Smooth muscle cell (in vitro differentiated cells): ENCODE measurements around the gene TUBAL3. TPM values are rescaled to one million over a fixed set of nuclear protein-coding genes. Genes with fewer than 3 reads are reported as not detected.
"Not testable (repeated sequence)": the region's sequence is repeated elsewhere in the genome, so short reads cannot be mapped to it uniquely, and the experiment has no call there.

Source experiments
- DNase-seq: peaks from one replicate; lab custom pipeline; 2025; ENCODE audit not compliant: unreplicated experiment; lab: John Stamatoyannopoulos, UW
- H2AFZ ChIP-seq: fragments of 200-600 bp; sonication (generic); 2 replicates; pipeline ENCODE4 v1.6.0; 2016; ENCODE audit warnings: antibody characterized with exemption, low read depth, mild to moderate bottlenecking
- H3F3A ChIP-seq: fragments of 200-600 bp; sonication (generic); 2 replicates; pipeline ENCODE4 v1.6.0; 2017; ENCODE audit warnings: antibody characterized with exemption, low read depth
- H3K27ac ChIP-seq: fragments of 200-600 bp; sonication (generic); 2 replicates; pipeline ENCODE4 v1.5.1; 2016; ENCODE audit warnings: low read depth, mild to moderate bottlenecking
- H3K27me3 ChIP-seq: fragments of 200-600 bp; sonication (generic); 2 replicates; pipeline ENCODE4 v1.6.1; 2016; ENCODE audit warnings: low read depth, mild to moderate bottlenecking
- H3K36me3 ChIP-seq: fragments of 200-600 bp; sonication (generic); 2 replicates; pipeline ENCODE4 v1.5.1; 2016; ENCODE audit warnings: low read depth
- H3K4me1 ChIP-seq: fragments of 200-600 bp; sonication (generic); 2 replicates; pipeline ENCODE4 v1.5.1; 2016; ENCODE audit warnings: low read depth
- H3K4me2 ChIP-seq: fragments of 200-600 bp; sonication (generic); 2 replicates; pipeline ENCODE4 v1.6.0; 2016; ENCODE audit warnings: mild to moderate bottlenecking
- H3K4me3 ChIP-seq: fragments of 200-600 bp; sonication (generic); 2 replicates; pipeline ENCODE4 v1.5.1; 2016; ENCODE audit warnings: mild to moderate bottlenecking
- H3K79me2 ChIP-seq: fragments of 200-600 bp; sonication (generic); 2 replicates; pipeline ENCODE4 v1.6.0; 2016; ENCODE audit warnings: low read depth, mild to moderate bottlenecking
- H3K9ac ChIP-seq: fragments of 200-600 bp; sonication (generic); 2 replicates; pipeline ENCODE4 v1.6.0; 2016; ENCODE audit warnings: low read depth
- H3K9me3 ChIP-seq: fragments of 200-600 bp; sonication (generic); replicated peaks from 2 replicates; pipeline ENCODE4 v1.5.1; 2016; ENCODE audit warnings: low read depth
- H4K20me1 ChIP-seq: fragments of 200-600 bp; sonication (generic); 2 replicates; pipeline ENCODE4 v1.6.0; 2016; ENCODE audit warnings: low read depth
- WGBS: methylation state at CpG from one replicate; pipeline ENCODE4 v1.1.7; 2016; ENCODE audit warnings: low lambda C conversion rate; 5-methylcytosine and 5-hydroxymethylcytosine counted together
- polyA plus RNA-seq: library from polyadenylated mRNA; unstranded; fragments of >200 nt; fragmentation: Nextera tagmentation; extraction: Ambion mirVana; gene quantifications from 2 replicates; pipeline ENCODE4 v1.2.1, GENCODE V29; 2016
- total RNA-seq: library from RNA; depleted of rRNA; stranded (reverse); fragments of >200 nt; gene quantifications from 2 replicates; pipeline ENCODE4 v1.2.3, GENCODE V29; 2014
- TF ChIP-seq, protein P1 (sequence below): fragments of 200-600 bp; sonication (generic); IDR thresholded peaks from 2 replicates; pipeline ENCODE4 v1.5.1; 2017; ENCODE audit warnings: borderline replicate concordance, mild to moderate bottlenecking, antibody characterized with exemption; ENCODE audit not compliant: insufficient read depth, poor library complexity, severe bottlenecking

The TUBAL3 gene
- total and polyA plus RNA-seq, 2 experiments from 2014 or later = not detected

- Histone ChIP-seq H3K4me1 (no peaks in the 10 kb centered on the region), H3F3A (no peaks in the 10 kb centered on the region), H3K4me2 (no peak overlapping the region), H3K79me2 (no peaks in the 10 kb centered on the region), H3K9ac (no peak overlapping the region), H2AFZ (no peak overlapping the region), H3K27me3 (no peaks in the 10 kb centered on the region), H3K9me3 (peaks cover 6% of the 10 kb centered on the region), H3K4me3 (no peak overlapping the region), H3K27ac (no peak overlapping the region), H3K36me3 (no peaks in the 10 kb centered on the region), H4K20me1 (no peaks in the 10 kb centered on the region)
- WGBS = 96% methylated on average over 1 of the region's 1 CpG
- TF ChIP-seq, protein P1, sequence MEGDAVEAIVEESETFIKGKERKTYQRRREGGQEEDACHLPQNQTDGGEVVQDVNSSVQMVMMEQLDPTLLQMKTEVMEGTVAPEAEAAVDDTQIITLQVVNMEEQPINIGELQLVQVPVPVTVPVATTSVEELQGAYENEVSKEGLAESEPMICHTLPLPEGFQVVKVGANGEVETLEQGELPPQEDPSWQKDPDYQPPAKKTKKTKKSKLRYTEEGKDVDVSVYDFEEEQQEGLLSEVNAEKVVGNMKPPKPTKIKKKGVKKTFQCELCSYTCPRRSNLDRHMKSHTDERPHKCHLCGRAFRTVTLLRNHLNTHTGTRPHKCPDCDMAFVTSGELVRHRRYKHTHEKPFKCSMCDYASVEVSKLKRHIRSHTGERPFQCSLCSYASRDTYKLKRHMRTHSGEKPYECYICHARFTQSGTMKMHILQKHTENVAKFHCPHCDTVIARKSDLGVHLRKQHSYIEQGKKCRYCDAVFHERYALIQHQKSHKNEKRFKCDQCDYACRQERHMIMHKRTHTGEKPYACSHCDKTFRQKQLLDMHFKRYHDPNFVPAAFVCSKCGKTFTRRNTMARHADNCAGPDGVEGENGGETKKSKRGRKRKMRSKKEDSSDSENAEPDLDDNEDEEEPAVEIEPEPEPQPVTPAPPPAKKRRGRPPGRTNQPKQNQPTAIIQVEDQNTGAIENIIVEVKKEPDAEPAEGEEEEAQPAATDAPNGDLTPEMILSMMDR = no peak
- no peak for DNase-seq
Observed at GRCh38 chr10:5390607-5391205, 13.9 kb downstream of the TUBAL3 start.

DNA sequence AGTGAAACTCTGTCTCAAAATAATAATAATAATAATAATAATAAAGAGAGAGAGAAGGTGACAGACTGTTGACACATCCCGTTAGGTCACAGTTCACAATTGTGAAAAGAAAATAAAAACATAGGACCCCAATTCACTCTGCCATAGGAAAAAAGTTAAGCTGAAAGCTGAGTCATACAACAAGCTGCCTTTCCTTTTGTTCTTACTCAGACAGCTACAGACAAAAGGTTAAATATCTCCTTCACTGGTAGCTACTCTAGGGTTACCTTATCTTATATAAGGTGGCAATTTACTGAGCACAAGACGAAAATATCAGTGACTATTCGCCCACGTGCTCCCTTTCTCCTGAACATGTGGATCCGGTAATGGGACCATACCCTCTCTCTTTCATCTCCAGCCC is 17.5 kb downstream of the TUBAL3 start:
- no peak for DNase-seq
- Histone ChIP-seq H3K9me3 (peaks cover 6% of the 10 kb centered on the region), H4K20me1 (no peaks in the 10 kb centered on the region), H3K36me3 (no peaks in the 10 kb centered on the region), H3K27ac (no peak overlapping the region), H3K27me3 (no peaks in the 10 kb centered on the region), H3K9ac (no peak overlapping the region), H2AFZ (no peak overlapping the region), H3K4me2 (no peak overlapping the region), H3K4me1 (no peaks in the 10 kb centered on the region), H3F3A (no peaks in the 10 kb centered on the region), H3K79me2 (no peaks in the 10 kb centered on the region), H3K4me3 (no peak overlapping the region)
- 94% methylated on average over 5 of the region's 5 CpGs for WGBS
- TF ChIP-seq, protein P1 = no peak

- no peaks in the 10 kb centered on the region for H3F3A ChIP-seq
- no peaks in the 10 kb centered on the region for H4K20me1 ChIP-seq
- H3K9ac ChIP-seq = no peak overlapping the region
- no peak overlapping the region for H3K4me3 ChIP-seq
- H3K36me3 ChIP-seq = no peaks in the 10 kb centered on the region
- no peaks in the 10 kb centered on the region for H3K79me2 ChIP-seq
- 81% methylated on average over 2 of the region's 2 CpGs for WGBS
- TF ChIP-seq, protein P1 = no peak
- no peak overlapping the region for H2AFZ ChIP-seq
- H3K4me2 ChIP-seq = no peak overlapping the region
- DNase-seq = no peak
- no peaks in the 10 kb centered on the region for H3K9me3 ChIP-seq
- H3K27ac ChIP-seq = no peak overlapping the region
- H3K4me1 ChIP-seq = no peaks in the 10 kb centered on the region
- H3K27me3 ChIP-seq = no peaks in the 10 kb centered on the region
Observed at GRCh38 chr10:5385224-5385623, 19.4 kb downstream of the TUBAL3 start.

- no peak overlapping the region for H3K4me3 ChIP-seq
- no peak overlapping the region for H3K27ac ChIP-seq
- no peaks in the 10 kb centered on the region for H3K79me2 ChIP-seq
- H3K27me3 ChIP-seq = no peaks in the 10 kb centered on the region
- H3K9ac ChIP-seq = no peak overlapping the region
- H3F3A ChIP-seq = no peaks in the 10 kb centered on the region
- no CpG with 5 or more reads among the region's 2 CpGs for WGBS
- no peaks in the 10 kb centered on the region for H3K4me1 ChIP-seq
- no peak for DNase-seq
- no peaks in the 10 kb centered on the region for H4K20me1 ChIP-seq
- no peaks in the 10 kb centered on the region for H3K36me3 ChIP-seq
- TF ChIP-seq, protein P1 = no peak
- no peaks in the 10 kb centered on the region for H3K9me3 ChIP-seq
- H3K4me2 ChIP-seq = no peak overlapping the region
- no peak overlapping the region for H2AFZ ChIP-seq
Observed at GRCh38 chr10:5381187-5381586, 23.4 kb downstream of the TUBAL3 start.

GRCh38 chr10:5380395-5380794 is 24.2 kb downstream of the TUBAL3 start:
- H3K4me2 ChIP-seq, H3K9me3 ChIP-seq, H3K4me3 ChIP-seq, H3F3A ChIP-seq, DNase-seq, H3K4me1 ChIP-seq, H3K27me3 ChIP-seq, H4K20me1 ChIP-seq, H3K36me3 ChIP-seq, H3K27ac ChIP-seq, H3K9ac ChIP-seq, H3K79me2 ChIP-seq, H2AFZ ChIP-seq: not testable (repeated sequence)
- WGBS = 96% methylated on average over 11 of the region's 12 CpGs

- not testable (repeated sequence) for H3K27ac ChIP-seq, H3K4me3 ChIP-seq, H3K27me3 ChIP-seq, DNase-seq, H3K4me1 ChIP-seq, H2AFZ ChIP-seq, H3F3A ChIP-seq, H3K9ac ChIP-seq, H3K9me3 ChIP-seq, H4K20me1 ChIP-seq, H3K4me2 ChIP-seq, H3K79me2 ChIP-seq, H3K36me3 ChIP-seq
- WGBS = 94% methylated on average over 5 of the region's 5 CpGs
Observed at GRCh38 chr10:5379202-5379601, 25.4 kb downstream of the TUBAL3 start.
